Stimulated activated CD8-positive, alpha-beta memory T cell treated with anti-CD3 and anti-CD28 coated beads, Interleukin-7, amount 100 ng/mL, for 48 hours (primary cell): Measurements from ENCODE around the gene IL20.

Source experiments
- DNase-seq, 2 donors: peaks; one replicate each; pipeline ENCODE4 v3.0.0-alpha.2; 2020; ENCODE audit warnings: low read depth in 1 of 2; ENCODE audit errors: extremely low read depth in 1 of 2

IL20 gene

GRCh38 chr1:206875752-206876377 lies 10.4 kb downstream of the IL20 start:
- DNase-seq = no peak

- DNase-seq = no peak
Observed at GRCh38 chr1:206878456-206878855, 13.0 kb downstream of the IL20 start.

GRCh38 chr1:206880314-206880713 lies 14.9 kb downstream of the IL20 start:
- DNase-seq = no peak

- no peak for DNase-seq
Observed at GRCh38 chr1:206882555-206882954, 17.1 kb downstream of the IL20 start.

- no peak for DNase-seq
Observed at GRCh38 chr1:206883160-206883559, 17.7 kb downstream of the IL20 start.

- DNase-seq = no peak
Observed at GRCh38 chr1:206883876-206884275, 18.5 kb downstream of the IL20 start.

GRCh38 chr1:206885341-206886060 lies 20.1 kb downstream of the IL20 start:
- DNase-seq = no peak

GRCh38 chr1:206886831-206887230 lies 21.4 kb downstream of the IL20 start:
- DNase-seq = no peak

- no peak for DNase-seq
Observed at GRCh38 chr1:206887701-206888100, 22.3 kb downstream of the IL20 start.

GRCh38 chr1:206890125-206891060 lies 25.0 kb downstream of the IL20 start:
- no peak for DNase-seq

GRCh38 chr1:206891412-206891811 lies 26.0 kb downstream of the IL20 start:
- DNase-seq = no peak

GRCh38 chr1:206892351-206892984 lies 27.0 kb downstream of the IL20 start:
- DNase-seq = no peak

- DNase-seq = no peak
Observed at GRCh38 chr1:206893380-206893779, 28.0 kb downstream of the IL20 start.

GRCh38 chr1:206895325-206895724 lies 29.9 kb downstream of the IL20 start:
- no peak for DNase-seq

- no peak for DNase-seq
Observed at GRCh38 chr1:206895837-206896242, 30.4 kb downstream of the IL20 start.

GRCh38 chr1:206896261-206896660 lies 30.8 kb downstream of the IL20 start:
- DNase-seq = no peak

- DNase-seq = peak in 1 of 2 donors; percentile 71
Observed at GRCh38 chr1:206897175-206897574, 31.8 kb downstream of the IL20 start, which contains the start of gene IL24. IL24 (plus strand) TSS chr1:206897443; CDS start chr1:206897833, 390 bp downstream.

GRCh38 chr1:206898089-206898914 lies 32.9 kb downstream of the IL20 start:
- DNase-seq = no peak

- DNase-seq = no peak
Observed at GRCh38 chr1:206898915-206899431, 33.5 kb downstream of the IL20 start.

GRCh38 chr1:206899717-206900116 lies 34.3 kb downstream of the IL20 start:
- DNase-seq = no peak
